Fibroblast of lung (primary cell): ENCODE measurements around the gene CPT1A. TPM values are rescaled to one million over a fixed set of nuclear protein-coding genes. Genes with fewer than 3 reads are reported as not detected.

Experiments
- DNase-seq, 2 donors: peaks; one replicate each; pipeline versions ENCODE4 v3.0.0 to v3.0.0-alpha.2; 2010; ENCODE audit warnings: low read depth in 2 of 2
- H2AFZ ChIP-seq: 2 replicates; pipeline ENCODE4 v1.5.1; 2012; ENCODE audit warnings: low read length, control low read depth, inconsistent platforms
- H3K27ac ChIP-seq: 2 replicates; pipeline ENCODE4 v1.5.1; 2011; ENCODE audit warnings: low read length, control low read depth; ENCODE audit not compliant: insufficient read depth
- H3K27me3 ChIP-seq: 2 replicates; pipeline ENCODE4 v1.5.1; 2011; ENCODE audit warnings: mild to moderate bottlenecking, low read length; ENCODE audit not compliant: control insufficient read depth, insufficient read depth
- H3K36me3 ChIP-seq: 2 replicates; pipeline ENCODE4 v1.5.1; 2011; ENCODE audit warnings: low read length; ENCODE audit not compliant: control insufficient read depth, insufficient read depth
- H3K4me1 ChIP-seq: 2 replicates; pipeline ENCODE4 v1.5.1; 2011; ENCODE audit warnings: low read length; ENCODE audit not compliant: control insufficient read depth, insufficient read depth; ENCODE audit errors: extremely low read depth
- H3K4me2 ChIP-seq: 2 replicates; pipeline ENCODE4 v1.5.1; 2011; ENCODE audit warnings: low read length, control low read depth; ENCODE audit not compliant: insufficient read depth; ENCODE audit errors: extremely low read depth
- H3K4me3 ChIP-seq, 4 experiments: fragments of 200-600 bp in 1 of 4; sonication (generic) in 1 of 4; replicated peaks in 1 of 4; 2 replicates each; pipeline ENCODE4 v1.5.1; 2011 to 2016; ENCODE audit warnings: low read length in 4 of 4, low read depth in 3 of 4, mild to moderate bottlenecking in 3 of 4, control low read depth in 2 of 4, inconsistent platforms in 1 of 4, mixed read lengths in 1 of 4; ENCODE audit not compliant: insufficient read depth in 1 of 4; ENCODE audit errors: control extremely low read depth in 1 of 4
- H3K79me2 ChIP-seq: 2 replicates; pipeline ENCODE4 v1.5.1; 2012; ENCODE audit warnings: mild to moderate bottlenecking, low read length, inconsistent platforms; ENCODE audit not compliant: control insufficient read depth, insufficient read depth
- H3K9ac ChIP-seq: 2 replicates; pipeline ENCODE4 v1.5.1; 2011; ENCODE audit warnings: mild to moderate bottlenecking, low read length, control low read depth; ENCODE audit not compliant: insufficient read depth
- H3K9me3 ChIP-seq: 2 replicates; pipeline ENCODE4 v1.5.1; 2012; ENCODE audit warnings: low read depth, low read length; ENCODE audit not compliant: control insufficient read depth, insufficient read depth
- H4K20me1 ChIP-seq: 2 replicates; pipeline ENCODE4 v1.5.1; 2011; ENCODE audit warnings: low read length; ENCODE audit not compliant: control insufficient read depth, insufficient read depth; ENCODE audit errors: extremely low read depth
- CTCF ChIP-seq, 2 donors: IDR thresholded peaks in 1 of 2; conservative IDR thresholded peaks in 1 of 2; 1 replicate in 1 of 2; 2 replicates in 1 of 2; pipeline ENCODE4 v1.5.1; 2011 to 2012; ENCODE audit warnings: low read length in 2 of 2, control low read depth in 1 of 2, inconsistent platforms in 1 of 2, low read depth in 1 of 2, mild to moderate bottlenecking in 1 of 2
- EZH2 ChIP-seq: IDR thresholded peaks from 2 replicates; pipeline ENCODE4 v1.5.1; 2012; ENCODE audit warnings: low read length, control low read depth, mild to moderate bottlenecking; ENCODE audit errors: missing control alignments
- polyA plus RNA-seq, 2 donors: library from polyadenylated mRNA; depleted of rRNA in 1 of 2; stranded (reverse) in 1 of 2; unstranded in 1 of 2; fragments of >200 nt; gene quantifications; 2 replicates each; pipeline ENCODE4 v1.2.1, GENCODE V29; 2011 to 2012; ENCODE audit warnings: missing spikeins in 1 of 2
- total RNA-seq: library from RNA; depleted of rRNA; stranded (reverse); fragments of >200 nt; gene quantifications from 2 replicates; pipeline ENCODE4 v1.2.1, GENCODE V29; 2014

Gene CPT1A
- total and polyA plus RNA-seq, 2 donors (not counting 1 experiment from before 2014, with no cell fraction given): 29.5 to 45.2 TPM

- Histone ChIP-seq H3K9ac (no peak overlapping the region), H3K36me3 (no peaks in the 10 kb centered on the region), H4K20me1 (no peaks in the 10 kb centered on the region), H3K4me1 (no peaks in the 10 kb centered on the region), H2AFZ (no peak overlapping the region), H3K4me2 (no peak overlapping the region), H3K27me3 (peaks cover 21% of the 10 kb centered on the region), H3K9me3 (no peaks in the 10 kb centered on the region), H3K4me3 (no peak overlapping the region), H3K79me2 (no peaks in the 10 kb centered on the region), H3K27ac (no peak overlapping the region)
- no peak for TF ChIP-seq EZH2
- TF ChIP-seq CTCF (conservative IDR thresholded peaks at IDR 0.05 in 1 of 2, IDR thresholded peaks at IDR 0.05 in 1 of 2; ENCODE audit: low read depth in 1 of 2, low read length in 2 of 2): no peak
- DNase-seq: no peak
These were observed 119.6 kb downstream of the CPT1A start for GRCh38 chr11:68722143-68722542.

- peaks cover 22% of the 10 kb centered on the region for H3K27me3 ChIP-seq
- TF ChIP-seq CTCF (conservative IDR thresholded peaks at IDR 0.05 in 1 of 2, IDR thresholded peaks at IDR 0.05 in 1 of 2; ENCODE audit: low read depth in 1 of 2, low read length in 2 of 2): no peak
- no peak for TF ChIP-seq EZH2
These were observed 120.6 kb downstream of the CPT1A start for GRCh38 chr11:68721075-68721474.

GRCh38 chr11:68715456-68716122 lies 126.1 kb downstream of the CPT1A start:
- Histone ChIP-seq H3K27ac (no peak overlapping the region), H3K36me3 (no peaks in the 10 kb centered on the region), H3K4me2 (no peak overlapping the region), H3K9me3 (no peaks in the 10 kb centered on the region), H3K27me3 (peaks cover 30% of the 10 kb centered on the region), H3K4me3 (no peak overlapping the region), H3K79me2 (no peaks in the 10 kb centered on the region), H2AFZ (no peak overlapping the region), H3K9ac (no peak overlapping the region), H3K4me1 (no peaks in the 10 kb centered on the region), H4K20me1 (no peaks in the 10 kb centered on the region)
- DNase-seq: no peak
- TF ChIP-seq CTCF (conservative IDR thresholded peaks at IDR 0.05 in 1 of 2, IDR thresholded peaks at IDR 0.05 in 1 of 2; ENCODE audit: low read depth in 1 of 2, low read length in 2 of 2) (no peak), EZH2 (no peak)

More at GRCh38 chr11:68721075-68721474, 120.6 kb downstream of the CPT1A start:
- no peak overlapping the region for H2AFZ ChIP-seq
- H3K4me3 ChIP-seq: no peak overlapping the region
- no peaks in the 10 kb centered on the region for H3K79me2 ChIP-seq
- no peak overlapping the region for H3K27ac ChIP-seq
- no peaks in the 10 kb centered on the region for H3K36me3 ChIP-seq
- H3K9me3 ChIP-seq: no peaks in the 10 kb centered on the region
- H3K9ac ChIP-seq: no peak overlapping the region
- H3K4me1 ChIP-seq: no peaks in the 10 kb centered on the region
- no peak overlapping the region for H3K4me2 ChIP-seq
- no peaks in the 10 kb centered on the region for H4K20me1 ChIP-seq
- DNase-seq: no peak
